NCI-H2196 treated with DMSO at 0.1 percent for 48 hours (cell line): ENCODE measurements around the gene LEFTY1.

Experiments
- DNase-seq: peaks from one replicate; lab custom pipeline; 2025; ENCODE audit not compliant: unreplicated experiment; lab: John Stamatoyannopoulos, UW

The LEFTY1 gene

DNA sequence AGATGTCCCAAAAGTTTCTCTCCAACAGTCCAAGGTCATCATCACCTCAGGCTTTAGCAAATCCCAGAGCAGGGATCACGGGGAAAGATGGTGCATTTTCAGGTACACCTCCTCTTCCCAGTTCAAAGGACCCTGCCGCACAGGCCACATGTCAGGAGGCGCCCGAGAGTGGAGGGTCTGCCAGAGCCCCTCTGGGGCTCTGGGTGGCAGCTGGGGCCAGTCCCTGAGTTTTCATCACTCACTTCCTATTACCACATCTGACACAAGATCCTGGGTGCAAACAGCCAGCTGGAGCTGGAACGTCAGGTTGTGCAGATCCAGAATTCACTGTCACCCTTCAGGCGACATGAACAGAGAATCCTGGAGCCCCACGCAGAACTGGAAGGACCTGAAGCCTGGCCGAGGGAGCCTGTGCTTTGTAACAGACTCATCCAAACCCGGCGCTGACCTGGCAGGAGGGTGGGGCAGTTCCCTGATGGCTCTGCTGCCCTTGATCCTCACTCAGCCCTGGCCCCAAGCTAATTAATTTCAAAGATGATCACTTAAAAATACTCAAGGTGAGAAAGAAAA is 15.6 kb downstream of the LEFTY1 start:
- DNase-seq: no peak

GRCh38 chr1:225872075-225872430 is 16.9 kb downstream of the LEFTY1 start:
- DNase-seq: no peak

GRCh38 chr1:225871359-225872074 is 17.4 kb downstream of the LEFTY1 start:
- DNase-seq: peak; percentile 62

DNA sequence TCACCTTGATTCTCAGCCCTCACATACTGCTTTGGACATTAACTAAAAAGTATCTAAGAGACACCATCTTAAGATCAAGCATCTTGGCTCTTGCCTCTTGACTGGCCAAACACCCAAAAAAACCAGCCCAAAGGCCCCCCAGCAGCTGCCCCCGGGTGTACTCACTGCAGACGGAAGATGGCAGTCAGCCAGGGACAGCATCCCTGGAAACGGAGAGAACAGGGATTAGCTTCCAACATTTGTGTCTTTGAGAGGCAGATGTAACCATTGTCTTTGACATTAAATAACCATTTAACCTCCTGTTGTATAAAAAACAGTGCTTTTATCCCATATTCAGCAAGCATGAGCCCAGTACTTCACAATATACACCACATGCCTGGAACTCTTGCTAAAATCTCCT is 18.0 kb downstream of the LEFTY1 start:
- no peak for DNase-seq

GRCh38 chr1:225868631-225869330 is 20.2 kb downstream of the LEFTY1 start:
- no peak for DNase-seq

DNA sequence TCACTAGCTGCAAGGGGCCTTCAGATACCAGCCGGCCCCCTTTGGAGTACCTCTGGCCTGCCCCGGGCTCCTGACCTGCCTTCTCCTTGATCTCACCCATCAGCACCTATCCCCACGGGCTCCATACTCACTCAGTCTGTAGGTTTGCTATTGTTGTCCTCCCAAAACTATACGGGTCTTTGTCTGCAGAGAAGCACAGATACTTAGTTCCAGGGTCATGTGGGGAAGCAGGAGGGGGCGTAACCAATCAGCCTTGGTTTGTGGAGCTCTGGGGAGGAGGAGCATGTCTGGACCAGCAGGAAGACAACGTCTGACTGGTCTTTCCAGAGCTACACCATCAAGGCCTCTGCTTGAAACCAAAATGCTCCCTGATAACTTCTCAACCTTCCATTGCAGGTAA is 22.0 kb downstream of the LEFTY1 start:
- no peak for DNase-seq

GRCh38 chr1:225866061-225866837 is 22.7 kb downstream of the LEFTY1 start:
- no peak for DNase-seq

GRCh38 chr1:225865514-225865913 is 23.4 kb downstream of the LEFTY1 start:
- DNase-seq: no peak

GRCh38 chr1:225863167-225863566 is 25.8 kb downstream of the LEFTY1 start:
- DNase-seq: no peak

GRCh38 chr1:225862581-225862950 is 26.4 kb downstream of the LEFTY1 start:
- no peak for DNase-seq

GRCh38 chr1:225861834-225862580 is 26.9 kb downstream of the LEFTY1 start:
- no peak for DNase-seq

GRCh38 chr1:225860876-225861441 is 28.0 kb downstream of the LEFTY1 start:
- DNase-seq: no peak

GRCh38 chr1:225860107-225860506 is 28.8 kb downstream of the LEFTY1 start:
- no peak for DNase-seq

GRCh38 chr1:225859151-225859550 is 29.8 kb downstream of the LEFTY1 start:
- DNase-seq: no peak

- no peak for DNase-seq
These were observed 31.7 kb downstream of the LEFTY1 start for GRCh38 chr1:225857256-225857655.

DNA sequence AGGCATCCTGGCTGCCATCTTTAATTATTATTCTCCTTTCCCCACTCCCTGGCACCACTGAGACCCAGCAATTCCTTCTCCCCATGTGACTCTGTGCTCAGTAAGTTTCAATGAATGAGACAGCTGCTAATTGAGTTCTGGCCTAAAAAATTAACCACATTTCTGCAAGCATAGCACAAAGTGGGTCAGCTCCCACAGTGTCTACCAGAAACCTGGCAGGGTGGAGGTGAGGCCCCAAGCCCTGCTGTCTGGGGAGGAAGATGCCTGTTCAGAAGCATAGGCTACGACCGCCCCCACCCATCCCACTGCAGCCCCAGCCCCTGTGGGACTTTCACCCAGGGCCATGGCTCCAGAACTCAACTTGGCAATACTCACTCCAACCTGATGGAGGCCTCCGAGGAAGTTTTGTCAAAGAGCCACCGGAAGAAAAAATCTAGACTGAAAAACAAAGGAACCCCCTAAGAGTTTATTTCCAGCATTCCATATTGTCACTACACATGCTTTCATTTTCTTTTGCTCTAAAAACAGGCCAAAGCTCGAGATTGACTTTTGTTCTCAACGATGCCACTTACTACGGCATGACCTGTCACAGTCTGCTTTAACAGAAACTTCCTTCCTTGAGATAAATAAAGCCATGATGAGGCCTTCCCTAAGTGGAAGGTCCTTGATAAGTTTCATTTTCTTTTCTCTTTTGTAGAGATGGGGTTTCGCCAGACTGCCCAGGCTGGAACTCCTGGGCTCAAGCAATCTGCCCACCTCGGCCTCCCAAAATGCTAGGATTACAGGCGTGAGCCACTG is 33.2 kb downstream of the LEFTY1 start:
- DNase-seq: no peak

DNA sequence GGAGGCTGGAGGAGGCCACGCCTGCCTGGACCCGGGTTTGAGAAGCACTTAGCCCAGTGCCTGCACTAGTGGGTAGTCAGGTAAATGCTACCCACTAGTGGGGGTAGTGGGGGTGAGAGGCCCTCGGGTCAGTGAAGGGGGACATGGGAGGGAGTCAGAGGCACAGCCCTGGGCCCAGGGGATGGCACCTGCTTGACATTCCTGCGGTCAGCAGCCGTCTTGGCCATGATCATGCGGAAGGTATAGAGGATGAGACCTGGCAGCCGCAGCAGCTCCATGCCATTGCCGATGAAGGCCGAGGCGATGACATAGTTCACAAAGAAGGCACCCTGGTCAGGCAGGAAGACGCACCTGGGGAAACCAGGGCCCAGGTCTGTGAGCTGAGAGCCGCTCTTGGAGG is 35.5 kb downstream of the LEFTY1 start:
- no peak for DNase-seq

GRCh38 chr1:225852413-225853124 is 36.4 kb downstream of the LEFTY1 start:
- no peak for DNase-seq

DNA sequence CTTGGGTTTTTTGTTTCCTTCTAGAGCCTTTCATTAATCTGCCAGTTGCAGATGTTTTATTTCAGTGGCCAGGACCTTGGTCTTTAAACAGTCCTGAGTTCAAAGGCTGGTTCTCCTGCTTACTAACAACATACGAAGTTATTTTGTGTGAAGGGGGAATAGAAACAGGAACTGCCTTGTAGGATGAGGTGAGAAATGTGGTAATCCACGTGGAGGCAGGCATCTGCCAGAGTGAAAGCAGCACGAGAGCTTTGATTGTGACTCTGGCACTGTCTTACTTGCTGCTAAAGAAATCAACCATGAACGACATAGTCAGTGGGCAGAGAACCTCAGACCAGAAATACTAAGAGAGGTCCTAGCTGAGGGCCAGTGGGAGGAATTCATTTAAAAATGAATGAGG is 37.1 kb downstream of the LEFTY1 start:
- DNase-seq: no peak
